KMS-11 (cell line): Measurements from ENCODE around the gene ATP8B3.

Experiments
- H2AFZ ChIP-seq: fragments of 200-600 bp; sonication (generic); 2 replicates; pipeline ENCODE4 v1.6.1; 2016; ENCODE audit warnings: antibody characterized with exemption, mixed run types, low read depth
- H3K27ac ChIP-seq: fragments of 200-600 bp; sonication (generic); 2 replicates; pipeline ENCODE4 v1.6.1; 2016; ENCODE audit warnings: mild to moderate bottlenecking, mixed run types
- H3K27me3 ChIP-seq: fragments of 200-600 bp; sonication (generic); 2 replicates; pipeline ENCODE4 v1.6.1; 2017; ENCODE audit warnings: mild to moderate bottlenecking, low read depth, mixed run types, moderate library complexity; ENCODE audit not compliant: insufficient read depth
- H3K36me3 ChIP-seq: fragments of 200-600 bp; sonication (generic); 2 replicates; pipeline ENCODE4 v1.6.1; 2017; ENCODE audit warnings: mild to moderate bottlenecking, mixed run types; ENCODE audit not compliant: insufficient read depth
- H3K4me1 ChIP-seq: fragments of 200-600 bp; sonication (generic); 2 replicates; pipeline ENCODE4 v1.6.1; 2016; ENCODE audit warnings: mild to moderate bottlenecking, low read depth, mixed run types; ENCODE audit not compliant: poor library complexity, severe bottlenecking
- H3K4me2 ChIP-seq: fragments of 200-600 bp; sonication (generic); 2 replicates; pipeline ENCODE4 v1.7.0; 2016; ENCODE audit warnings: mild to moderate bottlenecking, mixed run types
- H3K4me3 ChIP-seq: fragments of 200-600 bp; sonication (generic); IDR thresholded peaks from 2 replicates; pipeline ENCODE4 v1.6.1; 2017; ENCODE audit warnings: low read depth, low read length, mixed read lengths; ENCODE audit not compliant: insufficient read depth
- H3K79me2 ChIP-seq: fragments of 200-600 bp; sonication (generic); 2 replicates; pipeline ENCODE4 v1.6.1; 2016; ENCODE audit warnings: low read depth, mixed run types; ENCODE audit not compliant: insufficient read depth
- H3K9ac ChIP-seq: fragments of 200-600 bp; sonication (generic); 2 replicates; pipeline ENCODE4 v1.6.1; 2016; ENCODE audit warnings: mild to moderate bottlenecking, mixed run types
- H4K20me1 ChIP-seq: fragments of 200-600 bp; sonication (generic); 2 replicates; pipeline ENCODE4 v1.6.1; 2016; ENCODE audit warnings: mild to moderate bottlenecking, mixed run types; ENCODE audit not compliant: insufficient read depth
- TF ChIP-seq, protein P1 (sequence below): fragments of 200-600 bp; sonication (generic); conservative IDR thresholded peaks from 2 replicates; pipeline ENCODE4 v1.6.1; 2017; ENCODE audit warnings: low read depth, mild to moderate bottlenecking, antibody characterized with exemption, low read length, moderate library complexity, mixed read lengths

ATP8B3 gene

DNA sequence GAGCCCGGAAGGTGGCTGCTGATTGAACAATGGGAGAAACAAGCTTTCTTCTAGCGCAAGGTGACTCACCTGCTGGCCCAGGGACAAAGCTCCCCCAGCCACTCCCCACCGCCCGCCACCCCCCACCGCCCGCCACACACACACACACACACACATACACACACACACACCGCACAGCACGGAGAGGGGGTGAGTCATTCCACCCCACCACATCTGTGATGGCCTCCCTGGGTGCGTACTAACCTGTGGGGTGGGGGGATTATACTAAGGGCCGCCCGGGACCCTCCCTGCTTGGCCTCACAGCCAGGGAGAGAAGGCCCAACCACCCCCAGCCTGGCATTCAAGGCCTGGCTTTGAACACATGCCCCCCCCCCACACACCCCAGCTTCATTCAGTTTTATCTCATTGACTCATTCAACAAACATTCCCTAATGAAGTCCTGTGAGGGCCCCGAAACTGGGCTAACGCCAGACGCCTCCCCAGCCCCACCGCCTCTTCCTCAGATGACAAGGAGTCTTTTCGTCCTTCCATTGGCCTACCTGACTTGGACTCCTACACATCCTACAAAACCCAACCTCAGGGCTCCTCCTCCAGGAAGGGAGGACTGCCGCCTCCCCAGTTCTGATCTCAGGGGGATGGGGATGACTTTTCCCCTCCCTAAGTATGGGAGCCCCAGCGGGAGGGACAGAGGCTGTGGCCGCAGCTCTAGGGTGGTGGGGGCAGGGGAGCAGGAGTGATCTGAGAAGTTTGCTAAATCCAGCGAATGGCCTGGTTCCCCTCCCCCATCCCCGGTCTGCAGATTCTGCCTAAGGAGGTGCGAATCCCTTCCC lies 64.6 kb downstream of the ATP8B3 start:
- TF ChIP-seq, protein P1, sequence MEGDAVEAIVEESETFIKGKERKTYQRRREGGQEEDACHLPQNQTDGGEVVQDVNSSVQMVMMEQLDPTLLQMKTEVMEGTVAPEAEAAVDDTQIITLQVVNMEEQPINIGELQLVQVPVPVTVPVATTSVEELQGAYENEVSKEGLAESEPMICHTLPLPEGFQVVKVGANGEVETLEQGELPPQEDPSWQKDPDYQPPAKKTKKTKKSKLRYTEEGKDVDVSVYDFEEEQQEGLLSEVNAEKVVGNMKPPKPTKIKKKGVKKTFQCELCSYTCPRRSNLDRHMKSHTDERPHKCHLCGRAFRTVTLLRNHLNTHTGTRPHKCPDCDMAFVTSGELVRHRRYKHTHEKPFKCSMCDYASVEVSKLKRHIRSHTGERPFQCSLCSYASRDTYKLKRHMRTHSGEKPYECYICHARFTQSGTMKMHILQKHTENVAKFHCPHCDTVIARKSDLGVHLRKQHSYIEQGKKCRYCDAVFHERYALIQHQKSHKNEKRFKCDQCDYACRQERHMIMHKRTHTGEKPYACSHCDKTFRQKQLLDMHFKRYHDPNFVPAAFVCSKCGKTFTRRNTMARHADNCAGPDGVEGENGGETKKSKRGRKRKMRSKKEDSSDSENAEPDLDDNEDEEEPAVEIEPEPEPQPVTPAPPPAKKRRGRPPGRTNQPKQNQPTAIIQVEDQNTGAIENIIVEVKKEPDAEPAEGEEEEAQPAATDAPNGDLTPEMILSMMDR: no peak
- Histone ChIP-seq H2AFZ (peak overlapping the region; percentile 41; the same call in 1 of the 2 replicates), H3K79me2 (no peaks in the 10 kb centered on the region), H3K36me3 (no peaks in the 10 kb centered on the region), H3K4me2 (peak overlapping the region; percentile 57; the same call in 1 of the 2 replicates), H3K27ac (no peak overlapping the region), H3K4me3 (no peak overlapping the region), H3K27me3 (peaks cover 82% of the 10 kb centered on the region), H3K4me1 (peaks cover 6% of the 10 kb centered on the region), H3K9ac (no peak overlapping the region), H4K20me1 (no peaks in the 10 kb centered on the region)

DNA sequence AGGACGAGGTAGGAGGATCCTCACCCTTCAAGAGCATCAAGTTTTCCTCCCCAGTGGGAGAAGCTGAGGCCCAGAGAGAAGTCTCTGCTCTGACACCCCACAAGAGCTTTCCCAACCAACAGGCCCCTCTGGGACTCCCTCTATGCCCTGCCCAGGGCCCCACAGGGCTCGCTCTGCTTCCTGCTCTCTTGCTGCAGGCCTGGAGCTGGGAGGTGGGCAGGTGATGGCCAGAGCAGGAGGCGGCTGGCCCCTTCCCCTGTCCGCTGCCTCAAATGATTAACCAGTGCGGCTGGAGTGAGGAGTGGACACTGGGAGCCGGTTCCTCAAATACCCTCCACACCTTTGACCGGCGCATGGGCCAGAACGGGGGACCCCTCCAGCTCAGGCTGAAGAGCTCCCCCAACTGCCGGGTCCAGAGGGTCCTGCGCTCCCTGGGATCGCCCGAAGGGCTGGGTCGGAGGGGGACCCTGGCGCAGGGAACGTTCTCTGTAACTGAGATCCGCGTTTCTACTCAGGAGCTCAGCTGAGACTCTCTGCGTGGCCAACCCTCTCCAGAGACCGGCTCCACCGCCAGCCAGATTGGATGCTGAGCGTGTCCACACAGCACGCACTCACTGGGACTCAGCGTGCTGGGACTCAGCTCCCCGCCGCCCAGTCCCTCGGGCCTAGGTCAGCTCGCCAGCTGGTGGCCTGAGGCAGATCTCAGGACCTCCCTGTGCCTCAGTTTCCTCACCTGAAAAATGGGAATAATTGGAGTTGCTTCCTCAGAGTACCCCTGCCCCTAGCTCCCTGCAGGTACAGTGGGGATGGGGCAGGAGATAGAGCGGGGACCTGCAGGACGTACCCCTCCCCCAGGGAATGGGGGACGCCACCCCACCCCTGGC lies 65.4 kb downstream of the ATP8B3 start:
- H4K20me1 ChIP-seq: no peaks in the 10 kb centered on the region
- H3K4me1 ChIP-seq: peaks cover 6% of the 10 kb centered on the region
- H2AFZ ChIP-seq: no peak overlapping the region
- no peak overlapping the region for H3K9ac ChIP-seq
- no peak overlapping the region for H3K4me3 ChIP-seq
- no peak overlapping the region for H3K27ac ChIP-seq
- H3K36me3 ChIP-seq: no peaks in the 10 kb centered on the region
- H3K27me3 ChIP-seq: peaks cover 81% of the 10 kb centered on the region
- H3K79me2 ChIP-seq: no peaks in the 10 kb centered on the region
- H3K4me2 ChIP-seq: no peak overlapping the region
- TF ChIP-seq, protein P1: no peak

DNA sequence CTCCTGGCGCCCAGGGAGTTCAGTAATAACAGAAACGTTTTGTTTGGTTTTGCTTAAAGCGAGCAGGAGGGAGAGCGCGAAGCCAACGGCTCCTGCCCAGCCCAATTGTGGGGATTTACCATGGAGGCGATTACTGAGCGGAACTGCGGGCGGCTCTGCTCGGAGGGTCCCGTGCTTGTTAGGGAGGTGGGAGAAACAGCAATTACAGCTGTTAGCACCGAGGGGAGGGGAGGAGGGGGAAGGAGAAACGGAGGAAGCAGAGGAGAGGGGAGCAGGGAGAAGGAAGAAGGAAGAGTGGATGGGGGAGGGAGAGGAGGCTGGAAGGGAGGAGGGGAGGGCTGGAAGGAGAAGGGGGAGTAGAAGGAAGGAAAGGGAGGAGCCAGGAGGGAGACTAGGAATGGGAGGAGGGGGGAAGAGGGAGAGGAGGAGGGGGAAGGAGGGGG lies 66.5 kb downstream of the ATP8B3 start:
- no peak overlapping the region for H3K4me3 ChIP-seq

DNA sequence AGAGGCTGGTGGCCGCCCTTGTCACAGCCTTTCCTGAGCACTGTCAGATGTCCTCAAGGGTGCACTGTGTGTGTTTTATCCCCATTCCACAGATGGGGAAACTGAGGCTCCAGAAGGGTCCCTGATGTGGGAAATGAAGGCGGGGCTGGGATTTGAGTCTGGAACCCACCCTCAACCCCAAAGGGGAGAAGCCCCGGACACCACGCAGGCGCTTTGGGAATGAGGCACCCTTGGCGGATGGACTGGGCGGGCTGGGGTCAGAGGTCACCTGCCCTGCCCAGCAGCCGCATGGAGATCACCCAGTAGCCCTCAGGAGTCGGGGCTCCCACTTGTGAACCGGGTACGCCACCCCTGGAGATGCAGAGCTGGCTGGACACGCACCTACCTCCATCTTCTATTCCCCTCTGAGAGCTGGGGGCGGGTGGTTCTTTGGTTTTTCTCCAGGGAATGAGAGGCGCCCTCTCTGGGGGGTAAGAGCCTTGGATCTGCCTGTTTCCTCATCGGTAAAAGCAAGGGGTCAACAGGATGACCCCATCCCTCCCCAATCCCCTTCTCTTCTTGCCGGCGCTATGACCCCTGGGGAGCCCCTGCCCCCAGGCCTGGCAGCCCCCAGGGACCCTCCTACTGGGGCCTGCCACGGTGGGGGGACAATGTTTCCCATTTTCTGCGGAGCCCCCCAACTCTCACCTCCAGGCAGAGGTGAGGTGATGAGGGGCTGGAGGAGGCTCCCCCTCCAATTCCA lies 67.1 kb downstream of the ATP8B3 start:
- no peaks in the 10 kb centered on the region for H3K79me2 ChIP-seq
- no peak overlapping the region for H3K4me3 ChIP-seq
- H3K27ac ChIP-seq: no peak overlapping the region
- H3K4me2 ChIP-seq: no peak overlapping the region
- H2AFZ ChIP-seq: no peak overlapping the region
- H3K4me1 ChIP-seq: peaks cover 6% of the 10 kb centered on the region
- H3K9ac ChIP-seq: no peak overlapping the region
- no peaks in the 10 kb centered on the region for H4K20me1 ChIP-seq
- H3K36me3 ChIP-seq: no peaks in the 10 kb centered on the region
- peaks cover 74% of the 10 kb centered on the region for H3K27me3 ChIP-seq
- TF ChIP-seq, protein P1: no peak

More for the DNA sequence above, 66.5 kb downstream of the ATP8B3 start:
- no peak overlapping the region for H3K4me2 ChIP-seq
- no peak overlapping the region for H2AFZ ChIP-seq
- H4K20me1 ChIP-seq: no peaks in the 10 kb centered on the region
- peaks cover 74% of the 10 kb centered on the region for H3K27me3 ChIP-seq
- no peaks in the 10 kb centered on the region for H3K79me2 ChIP-seq
- H3K27ac ChIP-seq: no peak overlapping the region
- H3K4me1 ChIP-seq: peaks cover 6% of the 10 kb centered on the region
- TF ChIP-seq, protein P1: no peak
- no peak overlapping the region for H3K9ac ChIP-seq
- no peaks in the 10 kb centered on the region for H3K36me3 ChIP-seq
